Central memory CD8-positive, alpha-beta T cell (primary cell): ENCODE data around the gene CAND1.

Experiments
- ATAC-seq: fragments of 150-1000 bp; cut with Tn5 transposase; replicated peaks from 2 replicates; pipeline ENCODE4 v1.10.0; 2022; ENCODE audit warnings: mild to moderate bottlenecking, moderate FRiP score, moderate number of reproducible peaks; ENCODE audit not compliant: poor library complexity, severe bottlenecking; ENCODE audit errors: extremely low read depth
- DNase-seq, 2 donors: peaks; one replicate each; pipeline ENCODE4 v3.0.0; 2021; ENCODE audit warnings: low spot score in 2 of 2
- H3K27ac Mint-ChIP-seq: one replicate; pipeline ENCODE4 v1.8.0; 2022; ENCODE audit warnings: low read depth, mild to moderate bottlenecking, moderate library complexity, mixed read lengths
- H3K27me3 Mint-ChIP-seq: one replicate; pipeline ENCODE4 v1.8.0; 2022; ENCODE audit warnings: mixed read lengths
- H3K36me3 Mint-ChIP-seq: one replicate; pipeline ENCODE4 v1.8.0; 2022; ENCODE audit warnings: mild to moderate bottlenecking, moderate library complexity, mixed read lengths; ENCODE audit not compliant: insufficient read depth
- H3K4me1 Mint-ChIP-seq: one replicate; pipeline ENCODE4 v1.8.0; 2022; ENCODE audit warnings: mixed read lengths
- H3K4me3 Mint-ChIP-seq: one replicate; pipeline ENCODE4 v1.8.0; 2022; ENCODE audit warnings: mild to moderate bottlenecking, moderate library complexity, mixed read lengths
- H3K9me3 Mint-ChIP-seq: one replicate; pipeline ENCODE4 v1.8.0; 2022; ENCODE audit warnings: mixed read lengths

Gene CAND1

DNA sequence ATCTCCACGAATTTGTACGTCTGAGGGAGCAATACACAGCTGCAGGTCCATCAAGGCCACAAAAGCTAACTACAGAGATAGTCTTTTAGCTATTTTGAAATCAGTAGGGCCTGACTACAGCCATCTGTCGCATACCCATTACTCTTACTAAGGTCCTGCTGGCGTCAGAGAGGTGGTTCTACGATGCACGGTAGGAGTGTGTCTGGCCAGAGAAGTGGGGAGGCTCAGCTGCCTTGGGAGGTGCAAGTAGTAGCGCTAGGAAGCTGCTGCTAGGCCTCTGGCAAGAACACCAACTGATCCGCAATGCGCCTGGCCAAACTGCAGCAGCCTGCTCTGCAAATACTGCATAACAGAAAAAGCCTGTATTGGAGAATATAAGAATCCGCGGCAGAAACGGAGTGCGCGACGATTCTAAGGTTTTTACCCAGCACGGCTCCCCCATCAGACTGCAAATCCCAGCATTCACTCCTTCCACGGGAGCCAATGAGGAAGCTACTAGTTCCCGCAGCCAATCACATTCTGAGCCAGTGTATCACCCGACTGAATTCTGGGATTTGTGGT, 743 bp upstream of the CAND1 start:
- peak; percentile 67 to 88 for DNase-seq
- H3K4me3 Mint-ChIP-seq: peak overlapping the region; percentile 98
- H3K36me3 Mint-ChIP-seq: peaks cover 19% of the 10 kb centered on the region
- H3K4me1 Mint-ChIP-seq: peaks cover 40% of the 10 kb centered on the region
- peak; percentile 80 for ATAC-seq
- H3K27ac Mint-ChIP-seq: peak overlapping the region; percentile 97
- no peaks in the 10 kb centered on the region for H3K9me3 Mint-ChIP-seq
- no peaks in the 10 kb centered on the region for H3K27me3 Mint-ChIP-seq

GRCh38 chr12:67269633-67270573, 745 bp downstream of the CAND1 start:
- H3K27ac Mint-ChIP-seq: peak overlapping the region; percentile 97
- ATAC-seq (peak; percentile 1), DNase-seq (peak; percentile 33 to 38)
- H3K4me1 Mint-ChIP-seq: peaks cover 55% of the 10 kb centered on the region
- no peaks in the 10 kb centered on the region for H3K27me3 Mint-ChIP-seq
- no peaks in the 10 kb centered on the region for H3K9me3 Mint-ChIP-seq
- H3K36me3 Mint-ChIP-seq: peaks cover 21% of the 10 kb centered on the region
- peak overlapping the region; percentile 98 for H3K4me3 Mint-ChIP-seq

DNA sequence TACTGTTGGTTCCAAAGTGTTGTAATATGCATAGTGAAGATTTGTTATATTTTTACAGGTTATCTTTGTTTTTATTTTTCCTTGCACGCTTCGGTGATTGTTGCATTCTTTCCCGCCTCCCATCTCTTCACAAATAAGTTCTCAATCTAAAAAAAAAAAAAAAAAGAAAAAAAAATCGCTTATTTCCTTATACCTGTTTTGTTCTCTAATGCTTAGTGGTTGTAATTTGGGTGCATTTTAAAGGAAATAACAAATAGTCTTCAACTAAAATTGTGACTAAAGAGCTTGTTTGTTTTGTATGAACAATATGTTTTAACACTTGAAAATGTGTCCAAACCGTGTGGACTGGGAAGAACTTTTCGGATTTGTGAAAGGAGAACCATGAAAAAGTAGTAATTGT, 1.5 kb downstream of the CAND1 start:
- Mint-ChIP-seq H3K27ac (peak overlapping the region; percentile 97), H3K4me3 (peak overlapping the region; percentile 98), H3K9me3 (no peaks in the 10 kb centered on the region), H3K4me1 (peaks cover 61% of the 10 kb centered on the region), H3K36me3 (peaks cover 27% of the 10 kb centered on the region), H3K27me3 (no peaks in the 10 kb centered on the region)
- no peak for DNase-seq
- ATAC-seq: no peak

DNA sequence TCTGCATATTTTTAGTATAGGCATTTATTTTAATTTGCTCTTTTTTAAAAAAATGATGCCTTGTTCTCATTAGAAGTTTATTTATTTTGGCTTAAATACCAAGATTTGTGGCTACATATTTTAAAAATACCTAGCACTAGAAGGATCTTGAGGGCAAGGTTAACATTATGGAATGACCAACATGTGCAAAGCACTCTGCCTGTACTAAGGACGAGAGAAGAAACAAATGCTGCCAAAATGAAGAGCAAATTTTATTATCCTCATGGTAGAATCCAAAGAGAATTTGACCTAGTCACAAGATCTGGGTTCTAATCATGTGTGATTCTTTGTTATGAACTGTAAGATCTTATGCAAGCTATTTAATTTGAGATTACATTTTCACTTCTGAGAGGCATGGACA, 2.8 kb downstream of the CAND1 start:
- H3K27me3 Mint-ChIP-seq: no peaks in the 10 kb centered on the region
- ATAC-seq (no peak), DNase-seq (no peak)
- no peak overlapping the region for H3K4me3 Mint-ChIP-seq
- no peaks in the 10 kb centered on the region for H3K9me3 Mint-ChIP-seq
- peaks cover 74% of the 10 kb centered on the region for H3K4me1 Mint-ChIP-seq
- no peak overlapping the region for H3K27ac Mint-ChIP-seq
- H3K36me3 Mint-ChIP-seq: peaks cover 28% of the 10 kb centered on the region

GRCh38 chr12:67274186-67274585, 5.0 kb downstream of the CAND1 start:
- DNase-seq: no peak
- Mint-ChIP-seq H3K27ac (no peak overlapping the region), H3K4me1 (peaks cover 83% of the 10 kb centered on the region), H3K27me3 (no peaks in the 10 kb centered on the region), H3K36me3 (peaks cover 19% of the 10 kb centered on the region), H3K4me3 (no peak overlapping the region), H3K9me3 (no peaks in the 10 kb centered on the region)
- ATAC-seq: no peak

GRCh38 chr12:67275380-67275913, 6.3 kb downstream of the CAND1 start:
- Mint-ChIP-seq H3K36me3 (peaks cover 13% of the 10 kb centered on the region), H3K27ac (no peak overlapping the region), H3K4me1 (peaks cover 80% of the 10 kb centered on the region), H3K9me3 (no peaks in the 10 kb centered on the region), H3K27me3 (no peaks in the 10 kb centered on the region), H3K4me3 (no peak overlapping the region)
- ATAC-seq (no peak), DNase-seq (no peak)

DNA sequence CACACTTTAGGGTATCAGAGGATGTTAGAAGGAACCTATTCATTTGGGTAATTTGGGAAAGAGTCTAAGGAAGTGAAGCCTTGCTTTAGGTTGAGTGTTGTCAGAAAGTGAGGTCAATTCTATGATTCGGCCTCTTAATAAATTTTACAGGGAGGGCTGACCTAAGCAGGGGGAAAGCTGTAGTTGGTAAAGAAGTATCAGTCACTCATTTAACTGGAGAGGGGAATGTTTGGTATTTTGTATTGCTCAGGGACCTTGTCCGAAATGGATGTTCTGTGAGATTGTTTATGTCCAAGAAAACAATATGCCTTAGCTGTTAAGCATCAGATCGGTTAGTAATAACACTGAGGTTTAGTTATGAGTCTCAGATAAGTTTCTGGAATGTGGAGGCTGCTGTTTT, 7.3 kb downstream of the CAND1 start:
- peaks cover 13% of the 10 kb centered on the region for H3K36me3 Mint-ChIP-seq
- DNase-seq (no peak), ATAC-seq (no peak)
- H3K9me3 Mint-ChIP-seq: no peaks in the 10 kb centered on the region
- no peaks in the 10 kb centered on the region for H3K27me3 Mint-ChIP-seq
- H3K4me3 Mint-ChIP-seq: no peak overlapping the region
- H3K27ac Mint-ChIP-seq: no peak overlapping the region
- H3K4me1 Mint-ChIP-seq: peaks cover 77% of the 10 kb centered on the region

DNA sequence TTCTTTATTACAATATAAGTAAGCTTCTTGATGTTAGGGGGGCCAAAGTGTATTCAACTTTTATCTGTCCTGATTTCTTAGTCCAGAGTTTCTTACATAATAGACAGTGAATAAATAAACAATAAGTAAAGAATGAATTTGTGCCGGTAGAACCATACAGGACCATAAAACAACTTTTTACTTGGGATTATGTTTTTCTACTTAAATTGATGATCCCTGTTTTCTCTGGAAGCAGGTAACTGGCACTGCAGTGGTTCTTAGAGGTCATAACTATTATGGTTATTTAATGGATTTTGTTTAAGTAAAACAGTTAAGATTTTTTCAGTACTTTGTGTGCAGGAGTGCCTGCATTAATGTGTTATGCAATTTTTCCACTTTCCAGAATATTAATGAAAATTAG, 10.5 kb downstream of the CAND1 start:
- Mint-ChIP-seq H3K36me3 (peaks cover 8% of the 10 kb centered on the region), H3K27me3 (no peaks in the 10 kb centered on the region), H3K9me3 (no peaks in the 10 kb centered on the region), H3K4me3 (no peak overlapping the region), H3K4me1 (peaks cover 61% of the 10 kb centered on the region), H3K27ac (no peak overlapping the region)
- ATAC-seq (no peak), DNase-seq (no peak)

GRCh38 chr12:67280088-67280487, 10.9 kb downstream of the CAND1 start:
- Mint-ChIP-seq H3K36me3 (peaks cover 8% of the 10 kb centered on the region), H3K4me3 (no peak overlapping the region), H3K9me3 (no peaks in the 10 kb centered on the region), H3K4me1 (peaks cover 60% of the 10 kb centered on the region), H3K27ac (no peak overlapping the region), H3K27me3 (no peaks in the 10 kb centered on the region)
- DNase-seq: no peak
- no peak for ATAC-seq

DNA sequence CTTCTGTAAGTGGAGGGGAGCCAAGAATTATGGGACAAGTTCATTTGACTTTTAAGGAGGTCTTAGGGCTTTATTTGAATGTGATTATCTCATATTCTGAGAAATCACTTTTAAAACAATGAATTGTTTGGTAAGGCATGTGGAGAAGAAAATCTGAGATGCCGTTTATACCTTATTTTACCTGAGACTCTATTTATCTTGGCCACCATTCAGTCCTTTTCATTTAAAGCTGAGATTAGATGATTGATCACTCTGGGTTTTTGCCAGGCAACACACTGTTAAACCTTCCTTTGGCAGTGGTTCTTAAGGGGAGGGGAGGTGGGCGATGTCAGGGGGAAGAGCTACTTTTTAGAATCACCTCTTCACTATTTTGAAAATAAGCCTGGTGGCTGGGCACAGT, 11.4 kb downstream of the CAND1 start:
- peaks cover 56% of the 10 kb centered on the region for H3K4me1 Mint-ChIP-seq

GRCh38 chr12:67284561-67284960, 15.4 kb downstream of the CAND1 start:
- peaks cover 16% of the 10 kb centered on the region for H3K36me3 Mint-ChIP-seq
- ATAC-seq (no peak), DNase-seq (no peak)
- no peaks in the 10 kb centered on the region for H3K9me3 Mint-ChIP-seq
- H3K4me1 Mint-ChIP-seq: peaks cover 45% of the 10 kb centered on the region
- no peaks in the 10 kb centered on the region for H3K27me3 Mint-ChIP-seq
- H3K4me3 Mint-ChIP-seq: no peak overlapping the region
- H3K27ac Mint-ChIP-seq: no peak overlapping the region

More for the DNA sequence above, 11.4 kb downstream of the CAND1 start:
- Mint-ChIP-seq H3K27ac (no peak overlapping the region), H3K4me3 (no peak overlapping the region), H3K9me3 (no peaks in the 10 kb centered on the region), H3K36me3 (peaks cover 6% of the 10 kb centered on the region), H3K27me3 (no peaks in the 10 kb centered on the region)
- ATAC-seq: no peak
- DNase-seq: no peak

- peaks cover 22% of the 10 kb centered on the region for H3K36me3 Mint-ChIP-seq
- H3K4me1 Mint-ChIP-seq: peaks cover 51% of the 10 kb centered on the region
- no peak overlapping the region for H3K4me3 Mint-ChIP-seq
- no peaks in the 10 kb centered on the region for H3K9me3 Mint-ChIP-seq
- no peak for DNase-seq
- ATAC-seq: no peak
- H3K27ac Mint-ChIP-seq: no peak overlapping the region
- no peaks in the 10 kb centered on the region for H3K27me3 Mint-ChIP-seq
Observed at GRCh38 chr12:67286257-67286656, 17.1 kb downstream of the CAND1 start.

DNA sequence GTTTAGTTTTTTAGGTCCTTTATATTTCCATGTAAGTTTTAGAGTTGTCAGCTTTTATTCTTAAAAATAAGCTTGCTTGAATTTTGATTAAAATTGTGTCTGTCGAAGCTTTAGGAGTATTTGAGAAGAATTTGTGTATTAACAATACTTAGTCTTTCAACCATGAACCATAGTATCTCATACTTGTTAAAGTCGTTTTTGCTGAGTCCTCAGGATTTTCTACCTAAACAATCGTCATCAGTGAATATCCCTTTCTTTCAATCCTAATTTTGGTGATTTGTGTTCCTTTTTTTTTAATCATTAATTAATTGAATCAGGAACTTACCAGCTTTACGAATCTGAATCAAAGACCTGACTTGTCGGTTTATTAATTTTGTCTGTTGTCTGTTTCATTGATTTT, 18.2 kb downstream of the CAND1 start:
- Mint-ChIP-seq H3K9me3 (no peaks in the 10 kb centered on the region), H3K27ac (no peak overlapping the region), H3K36me3 (peaks cover 22% of the 10 kb centered on the region), H3K27me3 (no peaks in the 10 kb centered on the region), H3K4me3 (no peak overlapping the region), H3K4me1 (peaks cover 49% of the 10 kb centered on the region)
- no peak for ATAC-seq
- no peak for DNase-seq
